Vagina (tissue), 2 donors: ENCODE data around the gene FGF21. TPM values are rescaled to one million over a fixed set of nuclear protein-coding genes. Genes with fewer than 3 reads are reported as not detected.

Experiments used
- DNase-seq, 2 donors: peaks; one replicate each; pipeline ENCODE4 v3.0.0-alpha.2; 2017; ENCODE audit errors: extremely low spot score in 2 of 2
- H3K27ac ChIP-seq: fragments of 200-600 bp; sonication (generic); one replicate; pipeline ENCODE4 v1.5.1; 2019
- H3K27me3 ChIP-seq: fragments of 200-600 bp; sonication (generic); one replicate; pipeline ENCODE4 v1.5.1; 2019
- H3K36me3 ChIP-seq, 2 donors: fragments of 200-600 bp; sonication (generic); one replicate each; pipeline ENCODE4 v1.5.1; 2017 to 2019
- H3K4me1 ChIP-seq: fragments of 200-600 bp; sonication (generic); one replicate; pipeline ENCODE4 v1.5.1; 2019
- H3K4me3 ChIP-seq, 2 donors: fragments of 200-600 bp; sonication (generic); 1 replicate in 1 of 2; 2 replicates in 1 of 2; pipeline ENCODE4 v1.5.1; 2016 to 2019
- H3K9me3 ChIP-seq: fragments of 200-600 bp; sonication (generic); one replicate; pipeline ENCODE4 v1.5.1; 2019
- CTCF ChIP-seq, 3 experiments: fragments of 450-650 bp in 2 of 3; fragments of 200-600 bp in 1 of 3; sonication (generic) in 1 of 3; IDR thresholded peaks; one replicate each; pipeline ENCODE4 v1.5.1; 2017 to 2019; ENCODE audit warnings: antibody characterized with exemption in 3 of 3, mild to moderate bottlenecking in 2 of 3, moderate library complexity in 2 of 3
- POLR2A ChIP-seq, 2 donors: fragments of 450-650 bp; IDR thresholded peaks; one replicate each; pipeline ENCODE4 v1.6.1; 2017; ENCODE audit warnings: antibody characterized with exemption in 2 of 2, mild to moderate bottlenecking in 2 of 2, moderate library complexity in 2 of 2
- POLR2AphosphoS5 ChIP-seq, 2 donors: sonication (generic); formaldehyde crosslinking; IDR thresholded peaks; one replicate each; pipeline ENCODE4 v1.9.0; 2017; ENCODE audit warnings: antibody characterized with exemption in 2 of 2, mild to moderate bottlenecking in 2 of 2, low read depth in 1 of 2; ENCODE audit not compliant: insufficient read depth in 1 of 2
- intact Hi-C: fragments of 100-400 bp; cut with DNase I; formaldehyde crosslinking; loops from one replicate; pipeline ENCODE4 v1.15.1; 2023
- total RNA-seq: library from RNA; depleted of rRNA; stranded (reverse); fragments of >200 nt; gene quantifications from one replicate; pipeline ENCODE4 v1.2.3, GENCODE V29; 2016

Gene FGF21
- total RNA-seq, 1 donor from 2014 or later: not detected

- no peak for DNase-seq
- peak within 1 kb of the TSS; percentile 40 for H3K27ac ChIP-seq
- peaks cover 17% of the 10 kb centered on the region for H3K4me1 ChIP-seq
- TF ChIP-seq POLR2AphosphoS5 (IDR thresholded peaks at IDR 0.05; ENCODE audit: insufficient read depth in 1 of 2, low read depth in 1 of 2) (peak in 1 of 2 donors; percentile 71), CTCF (IDR thresholded peaks at IDR 0.05) (no peak), POLR2A (IDR thresholded peaks at IDR 0.05) (no peak)
- H3K9me3 ChIP-seq: no peaks in the 10 kb centered on the region
- intact Hi-C loops: no loop called here
- no peaks in the 10 kb centered on the region for H3K27me3 ChIP-seq
- peak within 1 kb of the TSS; percentile 42 to 44 for H3K4me3 ChIP-seq
- H3K36me3 ChIP-seq: no peaks in the 10 kb centered on the region
Observed at GRCh38 chr19:48752496-48753365, 2.6 kb upstream of the FGF21 start, which contains the start of gene FUT1. Gene FUT1 (minus strand): TSS chr19:48752641. CDS start chr19:48751281, 1,360 bp downstream.

- DNase-seq: no peak
- no peak overlapping the region for H3K27ac ChIP-seq
- H3K4me3 ChIP-seq: no peak overlapping the region
- no peaks in the 10 kb centered on the region for H3K27me3 ChIP-seq
- no peaks in the 10 kb centered on the region for H3K9me3 ChIP-seq
- peaks cover 17% of the 10 kb centered on the region for H3K4me1 ChIP-seq
- no peaks in the 10 kb centered on the region for H3K36me3 ChIP-seq
- intact Hi-C loops: no loop called here
- TF ChIP-seq POLR2A (IDR thresholded peaks at IDR 0.05) (no peak), CTCF (IDR thresholded peaks at IDR 0.05) (no peak), POLR2AphosphoS5 (IDR thresholded peaks at IDR 0.05; ENCODE audit: insufficient read depth in 1 of 2, low read depth in 1 of 2) (no peak)
Observed at GRCh38 chr19:48755787-48756186, 463 bp downstream of the FGF21 start.

- H3K27ac ChIP-seq: no peak overlapping the region
- intact Hi-C loops: no loop called here
- no peaks in the 10 kb centered on the region for H3K9me3 ChIP-seq
- H3K4me1 ChIP-seq: peaks cover 17% of the 10 kb centered on the region
- H3K36me3 ChIP-seq: no peaks in the 10 kb centered on the region
- DNase-seq: no peak
- no peak overlapping the region for H3K4me3 ChIP-seq
- H3K27me3 ChIP-seq: no peaks in the 10 kb centered on the region
- TF ChIP-seq POLR2A (IDR thresholded peaks at IDR 0.05) (no peak), CTCF (IDR thresholded peaks at IDR 0.05) (no peak), POLR2AphosphoS5 (IDR thresholded peaks at IDR 0.05; ENCODE audit: insufficient read depth in 1 of 2, low read depth in 1 of 2) (no peak)
Observed at GRCh38 chr19:48756212-48756611, 888 bp downstream of the FGF21 start.

GRCh38 chr19:48756686-48757085 is 1.4 kb downstream of the FGF21 start:
- Histone ChIP-seq H3K36me3 (no peaks in the 10 kb centered on the region), H3K4me3 (no peak overlapping the region), H3K27ac (no peak overlapping the region), H3K27me3 (no peaks in the 10 kb centered on the region), H3K9me3 (no peaks in the 10 kb centered on the region), H3K4me1 (peaks cover 17% of the 10 kb centered on the region)
- no peak for TF ChIP-seq POLR2A (IDR thresholded peaks at IDR 0.05)
- no peak for TF ChIP-seq POLR2AphosphoS5 (IDR thresholded peaks at IDR 0.05; ENCODE audit: insufficient read depth in 1 of 2, low read depth in 1 of 2)
- no peak for TF ChIP-seq CTCF (IDR thresholded peaks at IDR 0.05)
- no peak for DNase-seq
- intact Hi-C loops: no loop called here

GRCh38 chr19:48757089-48757675 is 1.9 kb downstream of the FGF21 start:
- no peaks in the 10 kb centered on the region for H3K9me3 ChIP-seq

More at GRCh38 chr19:48757089-48757675, 1.9 kb downstream of the FGF21 start:
- intact Hi-C loops: no loop called here
- Histone ChIP-seq H3K4me1 (peaks cover 17% of the 10 kb centered on the region), H3K27me3 (no peaks in the 10 kb centered on the region), H3K4me3 (no peak overlapping the region), H3K36me3 (no peaks in the 10 kb centered on the region), H3K27ac (no peak overlapping the region)
- TF ChIP-seq POLR2AphosphoS5 (IDR thresholded peaks at IDR 0.05; ENCODE audit: insufficient read depth in 1 of 2, low read depth in 1 of 2): no peak
- TF ChIP-seq CTCF (IDR thresholded peaks at IDR 0.05): no peak
- no peak for TF ChIP-seq POLR2A (IDR thresholded peaks at IDR 0.05)
- DNase-seq: no peak
